Retinal pigment epithelial cell (primary cell): ENCODE measurements around the gene ATRAID.

Source experiments
- DNase-seq: peaks from one replicate; pipeline ENCODE4 v3.0.0-alpha.2; 2010; ENCODE audit warnings: low read depth
- H3K4me3 ChIP-seq: 2 replicates; pipeline ENCODE4 v1.5.1; 2011; ENCODE audit warnings: mild to moderate bottlenecking, low read length, control low read depth, moderate library complexity
- CTCF ChIP-seq: conservative IDR thresholded peaks from 2 replicates; pipeline ENCODE4 v1.5.1; 2011; ENCODE audit warnings: low read depth, low read length, control low read depth, inconsistent platforms

ATRAID gene

GRCh38 chr2:27250652-27251379 lies 39.0 kb downstream of the ATRAID start:
- TF ChIP-seq CTCF: no peak
- no peak overlapping the region for H3K4me3 ChIP-seq
- no peak for DNase-seq

- H3K4me3 ChIP-seq: no peak overlapping the region
- no peak for TF ChIP-seq CTCF
- no peak for DNase-seq
These were observed 39.9 kb downstream of the ATRAID start for GRCh38 chr2:27251766-27252165.

- no peak for TF ChIP-seq CTCF
- no peak overlapping the region for H3K4me3 ChIP-seq
- no peak for DNase-seq
These were observed 43.3 kb downstream of the ATRAID start for GRCh38 chr2:27255187-27255586.

GRCh38 chr2:27255660-27256059 lies 43.8 kb downstream of the ATRAID start:
- H3K4me3 ChIP-seq: no peak overlapping the region
- no peak for DNase-seq
- TF ChIP-seq CTCF: no peak

GRCh38 chr2:27256855-27257454 lies 45.1 kb downstream of the ATRAID start:
- DNase-seq: no peak
- no peak for TF ChIP-seq CTCF
- H3K4me3 ChIP-seq: no peak overlapping the region

- DNase-seq: no peak
- no peak for TF ChIP-seq CTCF
- H3K4me3 ChIP-seq: no peak overlapping the region
These were observed 46.2 kb downstream of the ATRAID start for GRCh38 chr2:27258051-27258450.
